K562 (cell line): ENCODE data around the gene MCMBP. TPM values are rescaled to one million over a fixed set of nuclear protein-coding genes. Genes with fewer than 3 reads are reported as not detected.

Experiments
- ATAC-seq: fragments of 200-7000 bp; cut with Tn5 transposase; 3 replicates; pipeline ENCODE4 v1.9.1; 2020; ENCODE audit warnings: moderate library complexity
- BruUV-seq: library from RNA; stranded (reverse); fragments of 400-500 nt; replicated peaks from 2 replicates; lab custom pipeline; 2021; lab: Mats Ljungman, UMichigan
- CTCF ChIA-PET: fragments of 300-600 bp; formaldehyde crosslinking; extraction: SDS; loops from one replicate; lab custom pipeline; 2021; ENCODE audit warnings: low intra/inter-chr PET ratio; lab: Yijun Ruan, JAX
- POLR2A ChIA-PET: fragments of 300-600, 350-650 bp; sonication (Branson Sonifier 250); formaldehyde crosslinking; extraction: SDS; loops from one replicate; lab custom pipeline; 2021; ENCODE audit warnings: antibody characterized with exemption, inconsistent platforms; lab: Yijun Ruan, JAX
- DNase-seq, 4 experiments: peaks; one replicate each; pipeline versions ENCODE4 v3.0.0 to v3.0.0-alpha.2; 2011 to 2018; ENCODE audit warnings: low spot score in 3 of 4, mixed read lengths in 3 of 4; ENCODE audit errors: extremely low read depth in 1 of 4
- FAIRE-seq: peaks from 2 replicates; lab custom pipeline; 2011; peaks lifted over from hg19 to GRCh38; lab: Jason Lieb, UNC
- H2AFZ ChIP-seq: 2 replicates; pipeline ENCODE4 v1.6.0; 2011; ENCODE audit warnings: low read depth, low read length, control low read depth, inconsistent platforms
- H3K27ac ChIP-seq: fragments of 200-600 bp; 3 replicates; pipeline ENCODE4 v1.8.0; 2011; ENCODE audit warnings: low read depth, mild to moderate bottlenecking, control low read depth, inconsistent platforms, low read length, moderate library complexity, mixed read lengths; ENCODE audit errors: extremely low read depth
- H3K27me3 ChIP-seq, 2 experiments: fragments of 300-600 bp in 1 of 2; 2 replicates in 1 of 2; 3 replicates in 1 of 2; pipeline versions ENCODE4 v1.6.0 to v1.8.0; 2011; ENCODE audit warnings: inconsistent platforms in 2 of 2, low read length in 2 of 2, mild to moderate bottlenecking in 1 of 2, mixed read lengths in 1 of 2, moderate library complexity in 1 of 2; ENCODE audit not compliant: control insufficient read depth in 2 of 2, insufficient read depth in 2 of 2
- H3K36me3 ChIP-seq: fragments of 300-600 bp; 3 replicates; pipeline ENCODE4 v1.8.0; 2011; ENCODE audit warnings: mild to moderate bottlenecking, low read length, inconsistent platforms; ENCODE audit not compliant: control insufficient read depth, insufficient read depth
- H3K4me1 ChIP-seq, 2 experiments: fragments of 200-600 bp in 1 of 2; replicated peaks in 1 of 2; 2 replicates in 1 of 2; 3 replicates in 1 of 2; pipeline versions ENCODE4 v1.5.1 to v1.8.0; 2011; ENCODE audit warnings: inconsistent platforms in 2 of 2, low read length in 2 of 2, mild to moderate bottlenecking in 1 of 2, mixed read lengths in 1 of 2, moderate library complexity in 1 of 2; ENCODE audit not compliant: control insufficient read depth in 2 of 2, insufficient read depth in 2 of 2
- H3K4me2 ChIP-seq: 2 replicates; pipeline ENCODE4 v1.6.1; 2011; ENCODE audit warnings: low read length, control low read depth, inconsistent platforms, mixed read lengths; ENCODE audit not compliant: insufficient read depth
- H3K4me3 ChIP-seq: fragments of 200-600 bp; sonication (generic), shearing (Covaris generic); 2 replicates; pipeline ENCODE4 v1.5.1; 2016; ENCODE audit warnings: control low read depth, inconsistent platforms
- H3K79me2 ChIP-seq: fragments of 200-600 bp; 3 replicates; pipeline ENCODE4 v1.8.0; 2011; ENCODE audit warnings: low read length, inconsistent platforms; ENCODE audit not compliant: control insufficient read depth, insufficient read depth
- H3K9ac ChIP-seq, 2 experiments: 2 replicates each; pipeline versions ENCODE4 v1.6.0 to v1.6.1; 2011; ENCODE audit warnings: low read depth in 2 of 2, low read length in 2 of 2, control low read depth in 1 of 2, inconsistent platforms in 1 of 2, mild to moderate bottlenecking in 1 of 2, mixed read lengths in 1 of 2; ENCODE audit not compliant: insufficient read depth in 1 of 2
- H3K9me1 ChIP-seq: one replicate; pipeline ENCODE4 v1.6.0; 2011; ENCODE audit warnings: inconsistent platforms, mild to moderate bottlenecking, low read length, moderate library complexity; ENCODE audit not compliant: control insufficient read depth, insufficient read depth
- H3K9me3 ChIP-seq: replicated peaks from 2 replicates; pipeline ENCODE4 v1.5.1; 2011; ENCODE audit warnings: low read depth, low read length, inconsistent platforms; ENCODE audit not compliant: control insufficient read depth, insufficient read depth
- H4K20me1 ChIP-seq: replicated peaks from 2 replicates; pipeline ENCODE4 v1.6.1; 2011; ENCODE audit warnings: low read length, inconsistent platforms, mixed read lengths; ENCODE audit not compliant: control insufficient read depth, insufficient read depth
- DNMT1 ChIP-seq: fragments of 450-650 bp; IDR thresholded peaks from 2 replicates; pipeline ENCODE4 v1.6.1; 2016; ENCODE audit warnings: antibody characterized with exemption, mild to moderate bottlenecking
- EHMT2 ChIP-seq: fragments of 450-650 bp; IDR thresholded peaks from 2 replicates; pipeline ENCODE4 v1.6.1; 2018; ENCODE audit warnings: antibody characterized with exemption
- RBM15 ChIP-seq: fragments of 200-400 bp; formaldehyde crosslinking; IDR thresholded peaks from 2 replicates; pipeline ENCODE4 v1.6.1; 2018; ENCODE audit warnings: mild to moderate bottlenecking, low read length, moderate library complexity; ENCODE audit not compliant: insufficient read depth
- SREBF1 ChIP-seq: fragments of 150-350 bp; IDR thresholded peaks from 2 replicates; pipeline ENCODE4 v1.6.1; 2014; ENCODE audit warnings: antibody characterized with exemption, low read depth, low read length, borderline replicate concordance
- TAF9B ChIP-seq: fragments of 450-650 bp; IDR thresholded peaks from 2 replicates; pipeline ENCODE4 v1.6.1; 2018; ENCODE audit warnings: mild to moderate bottlenecking; ENCODE audit not compliant: partially characterized antibody
- ZBTB7A ChIP-seq: IDR thresholded peaks from 2 replicates; pipeline ENCODE4 v1.6.1; 2011; ENCODE audit warnings: low read depth, mild to moderate bottlenecking, low read length, moderate library complexity, borderline replicate concordance; ENCODE audit not compliant: control insufficient read depth
- ZNF134 ChIP-seq: fragments of 250-450 bp; sonication (Bioruptor Pico); conservative IDR thresholded peaks from 2 replicates; pipeline ENCODE4 v1.4.0; 2020
- ZNF583 ChIP-seq: fragments of 250-450 bp; sonication (Bioruptor Pico); IDR thresholded peaks from 2 replicates; pipeline ENCODE4 v1.4.0; 2020
- WGBS: fragments of 100-300 bp; shearing (Covaris generic); methylation state at CpG from one replicate; pipeline ENCODE4 v1.1.6; 2016; ENCODE audit warnings: low coverage, mixed read lengths; ENCODE audit not compliant: insufficient coverage; ENCODE audit errors: missing lambda C conversion rate; 5-methylcytosine and 5-hydroxymethylcytosine counted together
- in situ Hi-C: fragments of 300-500 bp; cut with MboI; formaldehyde crosslinking; loops from 4 replicates; pipeline ENCODE4 v1.15.0; 2018; ENCODE audit warnings: inconsistent platforms, mixed read lengths
- intact Hi-C: fragments of 100-400 bp; cut with micrococcal nuclease; formaldehyde crosslinking; loops from 2 replicates; pipeline ENCODE4 v1.14.2; 2022
- polyA plus RNA-seq, 8 experiments: library from polyadenylated mRNA; depleted of rRNA in 4 of 8; stranded (reverse) in 5 of 8; unstranded in 3 of 8; fragments of >200 nt; fragmentation: Nextera tagmentation in 2 of 8; fragmentation: Illumina TruSeq in 1 of 8; extraction: Ambion mirVana in 2 of 8; extraction: Trizol in 1 of 8; gene quantifications; 2 replicates each; pipeline versions ENCODE4 v1.2.1 to v1.2.3, GENCODE V29; 2011 to 2014; ENCODE audit warnings: inconsistent platforms in 1 of 8, missing spikeins in 1 of 8
- total RNA-seq, 7 experiments: library from RNA; depleted of rRNA in 6 of 7; stranded (reverse); fragments of >200 nt in 6 of 7; fragmentation: Illumina TruSeq in 2 of 7; extraction: Trizol in 2 of 7; gene quantifications; 2 replicates each; pipeline versions ENCODE4 v1.2.1 to v1.2.3, GENCODE V29; 2011 to 2021; ENCODE audit warnings: low replicate concordance in 1 of 7
- TF ChIP-seq, protein P1 (sequence below): fragments of 250-450 bp; sonication (Bioruptor Pico); IDR thresholded peaks from 2 replicates; pipeline ENCODE4 v1.4.0; 2020; ENCODE audit warnings: mild to moderate bottlenecking, moderate library complexity, borderline replicate concordance

Gene MCMBP
- total and polyA plus RNA-seq, 9 of the 15 experiments (the other 6 are each of a cell fraction or from before 2014, with no cell fraction given) = 11.2 to 74.3 (median 50.5) TPM

- no TSS peak for BruUV-seq
- Histone ChIP-seq H4K20me1 (no peaks in the 10 kb centered on the region), H3K79me2 (no peaks in the 10 kb centered on the region), H3K4me2 (no peak overlapping the region), H3K27ac (no peak overlapping the region), H3K27me3 (no peaks in the 10 kb centered on the region), H3K4me3 (no peak overlapping the region), H3K9ac (no peak overlapping the region), H3K4me1 (no peaks in the 10 kb centered on the region), H3K9me1 (no peaks in the 10 kb centered on the region), H3K36me3 (0 out of 3 replicates have a peak, but pooled peaks cover 2% of the 10 kb centered on the region), H3K9me3 (no peaks in the 10 kb centered on the region), H2AFZ (no peak overlapping the region)
- ChIA-PET CTCF (no interaction called here), POLR2A (no interaction called here)
- TF ChIP-seq ZNF583 (no peak), ZBTB7A (no peak), SREBF1 (no peak), TAF9B (no peak), RBM15 (no peak), ZNF134 (CRISPR knock-in tag) (no peak), DNMT1 (no peak), EHMT2 (no peak)
- TF ChIP-seq, protein P1, sequence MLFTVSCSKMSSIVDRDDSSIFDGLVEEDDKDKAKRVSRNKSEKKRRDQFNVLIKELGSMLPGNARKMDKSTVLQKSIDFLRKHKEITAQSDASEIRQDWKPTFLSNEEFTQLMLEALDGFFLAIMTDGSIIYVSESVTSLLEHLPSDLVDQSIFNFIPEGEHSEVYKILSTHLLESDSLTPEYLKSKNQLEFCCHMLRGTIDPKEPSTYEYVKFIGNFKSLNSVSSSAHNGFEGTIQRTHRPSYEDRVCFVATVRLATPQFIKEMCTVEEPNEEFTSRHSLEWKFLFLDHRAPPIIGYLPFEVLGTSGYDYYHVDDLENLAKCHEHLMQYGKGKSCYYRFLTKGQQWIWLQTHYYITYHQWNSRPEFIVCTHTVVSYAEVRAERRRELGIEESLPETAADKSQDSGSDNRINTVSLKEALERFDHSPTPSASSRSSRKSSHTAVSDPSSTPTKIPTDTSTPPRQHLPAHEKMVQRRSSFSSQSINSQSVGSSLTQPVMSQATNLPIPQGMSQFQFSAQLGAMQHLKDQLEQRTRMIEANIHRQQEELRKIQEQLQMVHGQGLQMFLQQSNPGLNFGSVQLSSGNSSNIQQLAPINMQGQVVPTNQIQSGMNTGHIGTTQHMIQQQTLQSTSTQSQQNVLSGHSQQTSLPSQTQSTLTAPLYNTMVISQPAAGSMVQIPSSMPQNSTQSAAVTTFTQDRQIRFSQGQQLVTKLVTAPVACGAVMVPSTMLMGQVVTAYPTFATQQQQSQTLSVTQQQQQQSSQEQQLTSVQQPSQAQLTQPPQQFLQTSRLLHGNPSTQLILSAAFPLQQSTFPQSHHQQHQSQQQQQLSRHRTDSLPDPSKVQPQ (CRISPR knock-in tag) = no peak
- DNase-seq (no peak), FAIRE-seq (no peak), ATAC-seq (no peak)
- in situ Hi-C loops (no loop called here), intact Hi-C loops (no loop called here)
- WGBS = 71% methylated on average over 1 of the region's 1 CpG
Measured at GRCh38 chr10:119803264-119803663, 69.4 kb downstream of the MCMBP start.
